HCT116 (cell line): ENCODE measurements around the gene DELE1. TPM values are rescaled to one million over a fixed set of nuclear protein-coding genes. Genes with fewer than 3 reads are reported as not detected.

Experiments
- ATAC-seq: fragments of 200-7000 bp; cut with Tn5 transposase; 2 replicates; pipeline ENCODE4 v1.9.1; 2020; ENCODE audit warnings: mild to moderate bottlenecking, moderate library complexity
- BruUV-seq: library from RNA; stranded (reverse); fragments of 400-500 nt; replicated peaks from 2 replicates; lab custom pipeline; 2021; lab: Mats Ljungman, UMichigan
- CTCF ChIA-PET: fragments of 300-600 bp; sonication (Branson Sonifier 250); formaldehyde crosslinking; loops from one replicate; lab custom pipeline; 2021; ENCODE audit warnings: antibody characterized with exemption; lab: Charles Lee
- POLR2A ChIA-PET: fragments of 300-600, 350-600 bp; sonication (Branson Sonifier 250); formaldehyde crosslinking; loops from one replicate; lab custom pipeline; 2021; ENCODE audit warnings: antibody characterized with exemption; lab: Charles Lee
- RAD21 ChIA-PET, 2 experiments: fragments of 300-600 bp; sonication (Branson Sonifier 250); formaldehyde crosslinking; loops; one replicate each; lab custom pipeline; 2023; ENCODE audit warnings: low total read pairs in 2 of 2; ENCODE audit not compliant: uncharacterized antibody in 2 of 2, unreplicated experiment in 2 of 2, low non-redundant PET in 1 of 2; lab: Charles Lee
- DNase-seq: peaks from one replicate; pipeline ENCODE4 v3.0.0-alpha.2; 2010; ENCODE audit warnings: low read depth, low spot score
- H2AFZ ChIP-seq: fragments of 200-600 bp; shearing (Covaris generic), sonication (generic); 2 replicates; pipeline ENCODE4 v1.6.1; 2017; ENCODE audit warnings: low read depth, mixed run types, mixed read lengths, antibody characterized with exemption, low read length; ENCODE audit not compliant: poor library complexity, severe bottlenecking
- H3K27ac ChIP-seq: 2 replicates; pipeline ENCODE4 v1.5.1; 2012; ENCODE audit warnings: low read depth, low read length
- H3K27me3 ChIP-seq: fragments of 200-600 bp; sonication (generic); 2 replicates; pipeline ENCODE4 v1.6.1; 2016; ENCODE audit warnings: mixed run types, low read length, mixed read lengths; ENCODE audit not compliant: insufficient read depth
- H3K36me3 ChIP-seq, 2 experiments: fragments of 200-500 bp in 1 of 2; fragments of 200-600 bp in 1 of 2; sonication (Bioruptor generic) in 1 of 2; sonication (generic) in 1 of 2; 2 replicates each; pipeline versions ENCODE4 v1.5.1 to v1.6.1; 2014 to 2016; ENCODE audit warnings: low read length in 2 of 2, inconsistent platforms in 1 of 2, mixed read lengths in 1 of 2, mixed run types in 1 of 2; ENCODE audit not compliant: insufficient read depth in 2 of 2, control insufficient read depth in 1 of 2
- H3K4me1 ChIP-seq, 2 experiments: fragments of 200-600 bp in 1 of 2; sonication (generic) in 1 of 2; 2 replicates each; pipeline versions ENCODE4 v1.5.1 to v1.6.1; 2012 to 2017; ENCODE audit warnings: low read length in 2 of 2, inconsistent platforms in 1 of 2, mild to moderate bottlenecking in 1 of 2, mixed read lengths in 1 of 2, mixed run types in 1 of 2, moderate library complexity in 1 of 2; ENCODE audit not compliant: insufficient read depth in 2 of 2, control insufficient read depth in 1 of 2
- H3K4me2 ChIP-seq: fragments of 200-600 bp; sonication (generic); 2 replicates; pipeline ENCODE4 v1.6.1; 2017; ENCODE audit warnings: mixed run types, low read length, mixed read lengths
- H3K4me3 ChIP-seq, 2 experiments: fragments of 200-600 bp in 1 of 2; sonication (generic) in 1 of 2; replicated peaks in 1 of 2; 2 replicates each; pipeline ENCODE4 v1.5.1; 2011 to 2016; ENCODE audit warnings: low read length in 2 of 2, control low read depth in 1 of 2, low read depth in 1 of 2, mild to moderate bottlenecking in 1 of 2, mixed read lengths in 1 of 2, mixed run types in 1 of 2
- H3K79me2 ChIP-seq: fragments of 200-600 bp; sonication (generic); 2 replicates; pipeline ENCODE4 v1.6.1; 2017; ENCODE audit warnings: mild to moderate bottlenecking, mixed run types, low read length, moderate library complexity, mixed read lengths; ENCODE audit not compliant: insufficient read depth
- H3K9ac ChIP-seq: fragments of 200-600 bp; sonication (generic); 2 replicates; pipeline ENCODE4 v1.6.1; 2016; ENCODE audit warnings: low read length, mixed read lengths
- H3K9me2 ChIP-seq: fragments of 200-600 bp; sonication (generic), shearing (Covaris generic); 2 replicates; pipeline ENCODE4 v1.6.1; 2017; ENCODE audit warnings: mixed run types, mild to moderate bottlenecking, moderate library complexity; ENCODE audit not compliant: insufficient read depth
- H3K9me3 ChIP-seq, 2 experiments: fragments of 200-500 bp in 1 of 2; fragments of 200-600 bp in 1 of 2; sonication (Bioruptor generic) in 1 of 2; sonication (generic) in 1 of 2; 2 replicates each; pipeline ENCODE4 v1.6.1; 2014 to 2017; ENCODE audit warnings: low read length in 2 of 2, mixed read lengths in 2 of 2, inconsistent platforms in 1 of 2, low read depth in 1 of 2, mild to moderate bottlenecking in 1 of 2, mixed run types in 1 of 2, moderate library complexity in 1 of 2; ENCODE audit not compliant: control insufficient read depth in 1 of 2, insufficient read depth in 1 of 2
- H4K20me1 ChIP-seq: fragments of 200-600 bp; sonication (generic), shearing (Covaris generic); 2 replicates; pipeline ENCODE4 v1.6.1; 2017; ENCODE audit warnings: mixed run types, mild to moderate bottlenecking, moderate library complexity; ENCODE audit not compliant: insufficient read depth
- CEBPB ChIP-seq: IDR thresholded peaks from 2 replicates; pipeline ENCODE4 v1.6.1; 2012; ENCODE audit warnings: low read depth
- ELF1 ChIP-seq: IDR thresholded peaks from 2 replicates; pipeline ENCODE4 v1.6.1; 2012; ENCODE audit warnings: low read depth, borderline replicate concordance
- EZH2 ChIP-seq: fragments of 200-600 bp; sonication (generic); IDR thresholded peaks from 2 replicates; pipeline ENCODE4 v1.6.1; 2017; ENCODE audit warnings: antibody characterized with exemption, mixed run types
- EZH2phosphoT487 ChIP-seq: fragments of 200-600 bp; IDR thresholded peaks from 2 replicates; pipeline ENCODE4 v1.6.1; 2018; ENCODE audit warnings: antibody characterized with exemption, borderline replicate concordance
- MAX ChIP-seq: IDR thresholded peaks from 2 replicates; pipeline ENCODE4 v1.6.1; 2012
- POLR2A ChIP-seq: IDR thresholded peaks from 2 replicates; pipeline ENCODE4 v1.7.0; 2011; ENCODE audit warnings: borderline replicate concordance; ENCODE audit not compliant: insufficient read depth, insufficient read length; ENCODE audit errors: extremely low read depth
- RAD21 ChIP-seq: IDR thresholded peaks from 2 replicates; pipeline ENCODE4 v1.6.1; 2012; ENCODE audit warnings: low read depth, mild to moderate bottlenecking
- REST ChIP-seq: IDR thresholded peaks from 2 replicates; pipeline ENCODE4 v1.6.1; 2012; ENCODE audit warnings: low read depth
- SIN3A ChIP-seq: IDR thresholded peaks from 2 replicates; pipeline ENCODE4 v1.6.1; 2012; ENCODE audit warnings: low read depth
- SRF ChIP-seq: IDR thresholded peaks from 2 replicates; pipeline ENCODE4 v1.6.1; 2012; ENCODE audit warnings: low read depth
- YY1 ChIP-seq: IDR thresholded peaks from 2 replicates; pipeline ENCODE4 v1.6.1; 2011; ENCODE audit warnings: low read length, low read depth, moderate library complexity, mild to moderate bottlenecking; ENCODE audit not compliant: insufficient replicate concordance; ENCODE audit errors: extremely low read depth
- ZBTB33 ChIP-seq: IDR thresholded peaks from 2 replicates; pipeline ENCODE4 v1.6.1; 2011; ENCODE audit warnings: mild to moderate bottlenecking, low read length, moderate library complexity; ENCODE audit not compliant: insufficient replicate concordance; ENCODE audit errors: extremely low read depth
- ZFX ChIP-seq: fragments of 450-650 bp; IDR thresholded peaks from 2 replicates; pipeline ENCODE4 v1.6.1; 2017
- ZNF274 ChIP-seq: fragments of 200-500 bp; sonication (Bioruptor generic); IDR thresholded peaks from 2 replicates; pipeline ENCODE4 v1.6.1; 2014; ENCODE audit warnings: mild to moderate bottlenecking, low read depth, low read length, inconsistent platforms
- intact Hi-C: fragments of 100-400 bp; cut with micrococcal nuclease; formaldehyde crosslinking; loops from 2 replicates; pipeline ENCODE4 v1.10.0; 2022
- total RNA-seq: library from RNA; stranded (reverse); gene quantifications from one replicate; pipeline ENCODE4 v1.2.1, GENCODE V29; 2021; ENCODE audit not compliant: unreplicated experiment
- TF ChIP-seq, protein P1 (sequence below): IDR thresholded peaks from 2 replicates; pipeline ENCODE4 v1.6.1; 2012
- TF ChIP-seq, protein P2 (sequence below), 3 experiments: fragments of 200-600 bp in 1 of 3; sonication (generic) in 1 of 3; IDR thresholded peaks in 2 of 3; conservative IDR thresholded peaks in 1 of 3; 2 replicates each; pipeline ENCODE4 v1.5.1; 2012 to 2017; ENCODE audit warnings: low read depth in 2 of 3, low read length in 2 of 3, antibody characterized with exemption in 1 of 3, borderline replicate concordance in 1 of 3, control low read depth in 1 of 3, mild to moderate bottlenecking in 1 of 3, mixed read lengths in 1 of 3, mixed run types in 1 of 3, moderate library complexity in 1 of 3; ENCODE audit not compliant: insufficient read depth in 1 of 3

Gene DELE1
- total RNA-seq, 1 experiment from 2014 or later = 74.1 TPM

- H3K4me2 ChIP-seq = no peak overlapping the region
- no peak overlapping the region for H2AFZ ChIP-seq
- H3K27ac ChIP-seq = no peak overlapping the region
- H3K9me3 ChIP-seq = no peaks in the 10 kb centered on the region
- H3K4me1 ChIP-seq = peaks cover 0 to 10% of the 10 kb centered on the region in 2 experiments; a peak in 1 of 4 replicates
- ChIA-PET RAD21 (no interaction called here), CTCF (interaction anchor here (1.0 to 1.2 kb wide), 2 partner anchors 11 to 13 kb away, joined by 3 to 6 read pairs; partner anchors contain the start of gene RNF14), POLR2A (interaction anchor here (1.1 kb wide), 1 partner anchor 11 kb away, joined by 3 read pairs; the partner anchor contains the start of gene RNF14)
- H3K9ac ChIP-seq = no peak overlapping the region
- TF ChIP-seq, protein P1, sequence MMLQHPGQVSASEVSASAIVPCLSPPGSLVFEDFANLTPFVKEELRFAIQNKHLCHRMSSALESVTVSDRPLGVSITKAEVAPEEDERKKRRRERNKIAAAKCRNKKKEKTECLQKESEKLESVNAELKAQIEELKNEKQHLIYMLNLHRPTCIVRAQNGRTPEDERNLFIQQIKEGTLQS = no peak
- TF ChIP-seq CEBPB (no peak), POLR2A (no peak), MAX (no peak), EZH2phosphoT487 (no peak), YY1 (no peak), SIN3A (no peak), REST (no peak), ZNF274 (no peak), ZFX (no peak), EZH2 (no peak), SRF (no peak), RAD21 (no peak), ZBTB33 (no peak), ELF1 (no peak)
- TF ChIP-seq, protein P2, sequence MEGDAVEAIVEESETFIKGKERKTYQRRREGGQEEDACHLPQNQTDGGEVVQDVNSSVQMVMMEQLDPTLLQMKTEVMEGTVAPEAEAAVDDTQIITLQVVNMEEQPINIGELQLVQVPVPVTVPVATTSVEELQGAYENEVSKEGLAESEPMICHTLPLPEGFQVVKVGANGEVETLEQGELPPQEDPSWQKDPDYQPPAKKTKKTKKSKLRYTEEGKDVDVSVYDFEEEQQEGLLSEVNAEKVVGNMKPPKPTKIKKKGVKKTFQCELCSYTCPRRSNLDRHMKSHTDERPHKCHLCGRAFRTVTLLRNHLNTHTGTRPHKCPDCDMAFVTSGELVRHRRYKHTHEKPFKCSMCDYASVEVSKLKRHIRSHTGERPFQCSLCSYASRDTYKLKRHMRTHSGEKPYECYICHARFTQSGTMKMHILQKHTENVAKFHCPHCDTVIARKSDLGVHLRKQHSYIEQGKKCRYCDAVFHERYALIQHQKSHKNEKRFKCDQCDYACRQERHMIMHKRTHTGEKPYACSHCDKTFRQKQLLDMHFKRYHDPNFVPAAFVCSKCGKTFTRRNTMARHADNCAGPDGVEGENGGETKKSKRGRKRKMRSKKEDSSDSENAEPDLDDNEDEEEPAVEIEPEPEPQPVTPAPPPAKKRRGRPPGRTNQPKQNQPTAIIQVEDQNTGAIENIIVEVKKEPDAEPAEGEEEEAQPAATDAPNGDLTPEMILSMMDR (IDR thresholded peaks at IDR 0.05 in 2 of 3, conservative IDR thresholded peaks at IDR 0.05 in 1 of 3; ENCODE audit: borderline replicate concordance in 1 of 3, insufficient read depth in 1 of 3, low read depth in 2 of 3, low read length in 2 of 3) = no peak
- no peak overlapping the region for H3K4me3 ChIP-seq
- no TSS peak for BruUV-seq
- no peaks in the 10 kb centered on the region for H4K20me1 ChIP-seq
- intact Hi-C loops = no loop called here
- H3K36me3 ChIP-seq = no peaks in the 10 kb centered on the region
- no peaks in the 10 kb centered on the region for H3K27me3 ChIP-seq
- no peaks in the 10 kb centered on the region for H3K79me2 ChIP-seq
- no peak for ATAC-seq
- no peaks in the 10 kb centered on the region for H3K9me2 ChIP-seq
- no peak for DNase-seq
Measured at GRCh38 chr5:141957367-141957996, 33.8 kb downstream of the DELE1 start.
